ENCODE data around the gene BRD4.

The BRD4 gene

DNA sequence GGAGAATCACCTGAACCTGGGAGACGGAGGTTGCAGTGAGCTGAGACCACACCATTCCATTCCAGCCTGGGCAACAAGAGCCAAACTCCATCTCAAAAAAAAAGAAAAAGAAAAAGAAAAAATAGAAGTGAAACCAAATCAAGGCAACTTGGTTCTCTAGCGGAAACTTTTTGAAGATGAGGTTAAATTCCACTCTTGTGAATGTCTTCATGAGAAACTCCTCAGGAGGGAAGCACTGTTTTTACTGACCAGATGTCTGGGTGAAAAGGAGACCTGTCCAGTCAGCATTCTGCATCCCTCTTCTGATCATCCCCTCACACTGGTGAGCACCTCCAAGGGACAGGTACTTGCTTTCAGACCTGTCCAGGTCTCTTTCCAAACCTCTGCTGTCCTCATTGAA lies 15.8 kb downstream of the BRD4 start:
- DNase-seq: no peak

DNA sequence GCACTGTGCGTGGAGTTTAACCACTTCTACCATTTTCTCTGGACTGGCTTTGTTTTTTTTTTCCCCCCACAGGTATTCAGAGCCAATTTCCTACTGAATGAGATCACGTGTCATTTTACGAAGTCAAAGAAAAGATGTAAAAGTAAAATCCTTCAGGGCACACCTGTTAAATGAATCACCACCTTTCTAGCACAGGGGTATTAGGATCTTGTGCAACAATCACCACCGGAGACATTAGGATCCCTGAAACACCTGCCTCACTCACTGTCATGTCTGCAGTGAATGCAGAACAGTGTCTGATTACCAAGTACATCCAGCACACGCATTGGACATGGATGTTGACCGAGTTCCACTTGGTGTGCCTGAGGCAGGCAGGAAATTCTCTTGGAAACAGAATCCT lies 17.2 kb downstream of the BRD4 start:
- no peak for DNase-seq

DNA sequence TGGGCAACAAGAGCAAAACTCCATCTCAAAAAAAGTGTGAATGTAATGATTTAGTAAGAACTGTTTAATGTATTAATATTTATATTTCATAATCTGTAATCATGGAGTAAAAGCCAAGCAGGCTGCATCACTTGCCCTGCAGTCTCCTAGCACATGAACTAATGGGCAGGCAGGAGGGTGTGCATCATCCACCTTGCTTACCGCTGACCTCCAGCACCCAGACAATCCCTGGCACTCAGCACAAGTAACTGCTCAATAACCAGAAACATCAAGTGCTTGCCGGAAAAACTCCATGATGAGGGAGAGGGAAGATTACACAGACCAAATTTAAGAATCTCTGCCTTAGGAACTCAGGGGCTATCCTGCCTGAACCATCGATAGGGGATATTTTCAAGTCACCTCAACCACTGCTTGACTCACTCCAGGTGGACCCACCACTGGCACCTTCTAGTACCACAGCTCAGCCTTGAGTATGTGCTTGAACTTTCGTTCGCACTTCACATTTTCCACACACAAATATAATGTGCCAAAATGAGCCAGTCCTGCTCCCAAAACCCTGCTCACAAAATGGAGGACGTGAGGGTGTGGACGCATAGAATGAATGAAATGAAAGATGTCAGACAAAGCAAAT lies 18.6 kb downstream of the BRD4 start:
- no peak for DNase-seq

DNA sequence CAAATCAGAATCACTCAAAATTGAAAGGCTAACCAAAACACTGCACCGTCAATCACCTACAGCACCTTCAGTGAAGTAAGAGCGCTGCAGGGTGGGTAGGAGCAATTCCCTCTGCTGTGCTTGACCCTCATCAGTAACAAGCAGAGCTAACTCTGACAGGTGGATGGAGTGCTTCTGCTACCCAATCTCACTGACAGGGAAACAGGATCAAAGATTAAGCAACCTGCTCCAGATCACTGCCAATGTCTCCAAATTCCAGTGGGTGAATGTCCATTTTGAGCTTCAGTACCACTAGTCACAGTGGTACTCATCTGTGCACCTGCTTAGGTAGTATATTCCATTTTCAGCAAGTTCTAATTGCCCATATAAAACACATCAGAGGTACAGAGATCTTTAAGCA lies 25.2 kb downstream of the BRD4 start:
- DNase-seq: no peak

DNA sequence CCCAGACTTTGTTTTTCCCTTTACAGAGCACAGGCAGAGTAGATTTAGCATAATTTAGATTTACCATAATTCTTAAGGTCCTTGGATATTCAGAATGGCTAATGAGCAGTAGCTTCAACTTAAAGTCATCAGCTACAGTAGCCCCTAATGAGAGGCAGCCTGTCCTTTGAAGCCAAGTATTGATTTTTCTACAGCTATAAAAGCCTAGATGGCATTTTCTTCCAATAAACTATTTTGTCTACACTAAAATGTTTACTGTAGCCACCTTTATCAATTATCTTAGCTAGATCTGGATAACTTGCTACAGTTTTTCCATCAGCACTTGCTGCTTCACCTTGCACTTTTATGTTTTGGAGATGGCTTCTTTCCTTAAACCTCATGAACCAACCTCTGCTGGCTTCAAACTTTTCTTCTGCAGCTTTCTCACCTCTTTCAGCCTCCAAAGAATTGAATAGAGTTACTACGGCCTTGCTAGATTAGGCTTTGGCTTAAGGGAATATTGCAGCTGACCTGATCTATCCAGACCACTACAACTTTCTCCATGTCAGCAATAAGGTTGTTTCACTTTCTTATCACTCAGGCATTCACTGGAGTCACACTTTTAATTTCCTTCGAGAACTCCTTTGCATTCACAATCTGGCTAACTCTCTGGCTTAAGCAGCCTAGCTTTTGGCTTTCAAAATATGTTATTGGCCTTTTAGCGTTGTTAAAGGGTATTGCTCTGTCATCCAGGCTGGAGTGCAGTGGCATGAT lies 26.6 kb downstream of the BRD4 start:
- DNase-seq: no peak

DNA sequence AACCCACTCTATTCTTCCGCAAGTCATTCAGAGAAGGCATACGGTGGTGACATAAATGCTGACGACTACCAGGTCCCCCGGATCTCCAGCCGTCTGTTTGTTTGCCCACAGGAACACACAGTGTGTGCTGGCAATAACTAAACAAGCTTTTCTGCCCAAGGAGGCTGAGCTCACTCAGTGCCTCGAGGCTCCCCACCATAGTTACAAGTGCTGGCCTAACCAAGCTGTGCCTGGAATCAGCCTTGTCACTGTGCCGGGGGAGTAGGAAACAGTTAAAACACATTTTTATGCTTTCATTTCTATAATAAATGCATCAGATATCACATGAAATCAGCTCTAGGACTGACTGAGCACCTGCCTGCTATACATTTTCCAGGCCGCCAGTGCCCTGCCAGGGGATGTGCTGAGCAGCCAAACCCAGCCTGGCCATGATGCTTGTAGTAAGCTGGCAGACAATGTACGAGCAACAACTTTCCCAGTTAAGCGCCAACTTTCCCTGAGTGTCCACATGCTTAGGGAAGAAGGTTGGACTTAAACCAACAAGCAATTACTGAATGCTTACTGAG lies 28.1 kb downstream of the BRD4 start:
- peak in 4 of 56 donors; percentile 7 to 40 (median 16) for DNase-seq

DNA sequence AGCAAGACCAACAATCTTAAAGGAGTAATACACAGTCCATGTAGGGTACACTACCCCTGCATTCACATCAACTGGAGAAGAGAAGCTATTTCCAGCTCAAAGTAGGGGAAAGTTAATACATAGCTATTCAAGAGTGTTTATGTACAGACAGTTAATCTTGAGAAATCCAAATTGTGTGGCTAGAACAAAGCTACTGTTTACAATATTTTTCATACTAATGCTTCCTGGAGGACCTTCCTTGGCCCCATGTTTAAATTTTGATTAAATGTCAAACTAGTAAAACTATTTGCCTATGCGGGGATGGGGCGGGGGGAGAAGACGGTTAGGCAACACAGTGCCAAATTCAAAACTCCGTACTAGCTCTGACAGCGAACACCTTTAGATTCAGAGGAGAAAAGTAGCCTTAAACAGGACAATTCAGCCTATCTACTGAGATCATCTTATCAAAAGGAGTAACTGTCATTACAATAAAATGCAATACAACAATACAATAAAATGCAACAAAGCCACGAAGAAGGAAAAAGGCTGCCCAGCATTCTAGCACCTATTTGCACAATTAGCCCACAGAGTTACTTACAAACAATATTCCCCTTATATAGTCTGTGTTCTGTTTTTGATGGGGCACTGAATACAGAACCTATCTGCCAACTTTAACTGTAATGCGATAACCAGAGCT lies 29.1 kb downstream of the BRD4 start:
- no peak for DNase-seq

DNA sequence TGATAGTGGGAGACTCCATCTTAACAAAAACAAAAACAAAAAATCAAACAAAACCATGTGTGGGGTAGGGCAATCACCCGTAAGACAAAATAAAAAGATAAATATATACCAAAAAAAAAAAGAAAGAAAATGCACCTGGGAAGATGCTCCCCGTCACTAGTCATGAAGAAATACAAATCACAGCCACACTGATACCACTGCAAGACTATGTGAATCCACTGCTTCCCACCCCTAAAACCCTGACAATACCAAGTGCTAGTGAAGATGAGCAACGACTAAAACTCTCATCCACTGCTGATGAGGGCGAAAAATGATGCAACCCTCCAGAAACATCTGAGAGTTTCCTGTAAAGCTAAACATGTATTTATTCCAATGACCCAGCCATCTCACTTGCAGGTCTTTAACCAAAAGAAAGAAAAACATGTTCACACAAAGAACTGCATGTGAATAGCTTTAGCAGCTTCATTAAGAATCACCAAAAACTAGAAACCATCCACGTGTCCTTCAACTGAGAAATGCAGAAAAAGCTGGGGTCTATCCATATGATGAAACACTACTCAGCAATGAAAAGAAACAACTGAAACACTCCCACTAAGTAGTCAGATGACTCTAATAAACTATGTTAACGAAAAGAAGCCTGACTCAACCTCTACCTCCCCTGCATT lies 31.7 kb downstream of the BRD4 start:
- no peak for DNase-seq

DNA sequence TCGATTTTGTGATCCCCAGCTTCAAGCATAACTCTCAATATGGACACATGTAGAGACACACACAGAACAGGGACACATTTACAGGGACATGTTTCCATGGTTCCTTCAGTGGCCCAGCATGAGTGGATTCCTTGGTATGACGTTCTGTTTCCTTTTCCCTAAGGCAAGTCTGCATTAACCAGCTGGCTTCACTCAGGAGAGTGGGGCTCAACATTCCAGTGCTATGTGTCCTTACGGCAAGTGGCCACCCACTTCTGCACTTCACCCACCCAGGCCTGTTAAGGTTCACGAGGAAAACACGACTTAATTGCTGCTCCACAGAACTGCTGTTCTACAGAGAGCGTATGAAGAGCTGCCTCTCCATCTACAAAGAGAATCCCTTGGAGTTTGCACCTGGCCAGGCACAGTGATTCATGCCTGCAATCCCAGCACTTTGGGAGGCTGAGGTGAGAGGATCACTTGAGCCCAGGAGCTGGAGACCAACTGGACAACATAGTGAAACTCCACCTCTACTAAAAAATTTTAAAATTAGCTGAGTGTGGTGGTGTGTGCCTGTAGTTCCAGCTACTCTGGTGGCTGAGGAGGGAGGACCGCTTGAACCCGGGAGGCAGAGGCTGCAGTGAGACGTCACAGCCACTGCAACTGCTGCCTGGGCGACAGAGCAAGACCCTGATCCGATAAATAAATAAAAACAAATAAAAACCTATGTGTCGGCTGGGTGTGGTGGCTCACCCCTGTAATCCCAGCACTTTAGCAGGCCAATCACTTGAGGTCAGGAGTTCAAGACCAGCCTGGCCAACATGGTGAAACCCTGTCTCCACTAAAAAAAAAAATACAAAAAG lies 32.5 kb downstream of the BRD4 start:
- no peak for DNase-seq

DNA sequence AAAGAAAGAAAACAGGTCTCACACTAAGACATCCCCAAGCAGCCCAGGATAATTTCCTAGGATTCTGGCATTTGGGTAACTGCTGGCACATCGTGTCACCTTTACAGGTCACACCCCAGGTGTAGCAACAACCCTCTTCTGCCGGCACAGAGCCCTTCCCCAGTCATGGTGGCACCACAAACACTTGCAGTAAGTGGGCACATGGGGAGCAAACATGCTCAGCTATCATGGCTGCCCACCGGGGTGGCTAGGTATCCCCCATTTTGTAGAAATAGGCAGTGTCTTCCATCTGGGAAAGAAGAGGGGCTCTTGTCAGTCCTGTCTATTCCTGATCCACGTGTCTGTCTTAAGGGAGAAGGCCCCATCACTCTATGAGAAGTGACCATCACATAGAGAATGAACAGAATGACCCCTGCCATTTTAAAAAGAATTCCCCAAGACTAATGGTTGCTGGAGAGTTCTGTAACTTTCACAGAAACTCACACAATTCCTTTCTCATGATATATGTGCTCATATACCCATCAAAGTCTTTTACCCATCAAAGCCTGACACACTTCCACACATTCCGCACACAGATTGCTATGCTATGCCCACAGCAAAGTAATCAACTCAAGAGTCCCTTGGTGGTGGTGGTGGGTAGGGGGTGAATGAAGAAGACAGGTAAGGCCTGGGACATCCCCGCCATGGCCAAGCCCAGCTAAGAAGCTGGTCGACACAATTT lies 33.3 kb downstream of the BRD4 start:
- no peak for DNase-seq

DNA sequence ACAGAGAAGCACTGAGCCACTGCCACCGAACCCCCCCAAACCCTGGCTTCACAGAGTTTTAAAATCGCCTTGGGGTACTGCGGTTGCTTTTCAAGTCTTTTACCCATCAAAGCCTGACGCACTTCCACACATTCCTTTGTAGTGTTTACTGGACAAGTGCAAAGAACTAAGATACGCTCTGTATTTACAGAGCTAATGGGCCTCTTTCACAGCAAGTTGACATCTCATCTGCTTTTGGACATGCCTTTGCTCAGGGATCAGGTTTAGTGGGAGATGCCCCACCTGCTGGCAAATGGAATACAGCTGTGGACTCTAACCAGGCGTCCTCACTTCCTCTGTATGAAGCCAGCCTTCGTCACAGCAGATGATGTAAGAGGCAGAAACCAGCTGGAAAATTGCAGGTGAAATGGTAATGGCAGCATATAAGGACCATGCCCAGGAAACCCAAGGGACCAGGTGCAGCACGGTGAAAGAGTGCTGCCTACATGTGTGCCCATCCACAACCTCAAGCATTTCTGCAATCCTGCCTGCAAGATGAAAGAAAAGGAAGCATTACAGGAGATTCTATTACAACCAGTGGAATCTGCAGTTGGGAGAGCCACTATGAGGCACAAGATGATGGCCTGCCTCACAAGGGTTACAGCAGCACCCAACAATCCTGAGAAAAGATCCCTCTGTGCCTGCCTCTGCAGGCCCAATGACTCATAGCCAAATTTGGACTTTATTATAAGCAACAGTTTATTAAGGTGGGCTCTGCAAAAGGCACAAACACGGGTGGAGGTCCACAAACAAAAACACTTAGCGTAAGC lies 34.7 kb downstream of the BRD4 start:
- DNase-seq: no peak

DNA sequence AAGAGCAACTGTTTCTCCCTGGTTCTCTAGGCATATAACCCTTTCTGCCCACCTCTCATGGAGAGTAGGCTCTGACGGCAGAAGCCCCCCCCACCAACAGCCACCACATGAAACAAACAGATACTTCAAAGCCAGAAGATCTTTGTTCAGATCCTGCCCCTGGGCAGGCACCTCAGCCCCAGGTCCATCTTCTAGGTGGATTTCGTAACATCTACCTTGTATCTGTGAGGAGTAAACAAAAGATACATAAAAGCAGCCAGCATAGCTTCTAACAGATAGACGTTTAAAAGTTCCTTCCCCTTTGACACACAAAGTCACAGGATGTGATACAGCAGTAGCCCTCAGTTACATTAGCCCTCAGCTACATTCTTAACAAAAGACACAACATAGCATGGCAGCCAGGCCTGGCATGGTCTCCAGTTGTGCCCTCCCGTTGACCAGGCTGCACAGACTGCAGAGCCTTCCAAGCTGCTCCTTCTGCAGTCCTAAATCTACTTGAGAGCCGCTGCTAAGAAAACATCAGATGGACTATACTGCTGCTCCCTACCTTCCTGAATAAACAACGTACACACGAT lies 35.4 kb downstream of the BRD4 start:
- peak in 1 of 56 donors; percentile 3 for DNase-seq

DNA sequence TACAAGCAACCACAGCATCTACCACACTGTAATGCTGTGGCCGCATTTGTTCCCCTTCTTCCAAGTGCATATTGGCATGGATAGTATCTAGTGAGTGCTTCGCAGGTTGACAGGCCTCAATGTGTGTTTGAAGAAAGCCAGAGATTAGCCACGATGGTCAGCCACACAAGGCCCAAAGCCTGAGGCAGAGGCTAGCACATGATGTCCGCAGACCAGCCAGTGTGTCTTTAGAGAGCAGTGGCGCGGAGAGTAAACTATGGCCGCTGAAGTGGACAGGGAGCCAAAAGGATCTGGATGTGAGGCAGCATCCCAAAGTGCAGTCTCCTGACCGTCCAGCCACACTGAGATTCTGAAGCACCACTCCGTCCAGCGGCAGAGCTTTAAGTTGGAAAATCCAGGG lies 36.0 kb downstream of the BRD4 start:
- DNase-seq: peak in 1 of 56 donors; percentile 18

DNA sequence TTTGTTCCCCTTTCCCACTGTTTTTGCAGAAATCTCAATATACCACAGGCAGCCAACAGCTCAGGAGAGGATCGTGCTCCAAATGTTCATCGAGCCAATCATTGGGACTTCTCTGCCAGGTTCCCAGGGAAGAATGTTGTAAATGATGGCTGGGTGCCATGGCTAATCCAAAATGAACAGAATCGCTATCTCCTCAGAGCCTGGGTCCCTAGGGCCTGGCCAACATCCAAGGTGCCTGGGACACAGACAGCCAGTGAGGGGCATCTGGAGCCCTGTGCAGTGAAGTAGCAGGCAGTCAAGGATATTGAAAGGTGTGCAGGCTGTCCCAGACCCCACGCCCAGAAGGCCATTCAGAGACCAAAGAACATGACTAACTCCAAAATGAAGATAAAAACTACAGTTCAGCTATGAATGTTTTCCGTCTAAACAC lies 37.8 kb downstream of the BRD4 start:
- peak in 1 of 56 donors; percentile 22 for DNase-seq

DNA sequence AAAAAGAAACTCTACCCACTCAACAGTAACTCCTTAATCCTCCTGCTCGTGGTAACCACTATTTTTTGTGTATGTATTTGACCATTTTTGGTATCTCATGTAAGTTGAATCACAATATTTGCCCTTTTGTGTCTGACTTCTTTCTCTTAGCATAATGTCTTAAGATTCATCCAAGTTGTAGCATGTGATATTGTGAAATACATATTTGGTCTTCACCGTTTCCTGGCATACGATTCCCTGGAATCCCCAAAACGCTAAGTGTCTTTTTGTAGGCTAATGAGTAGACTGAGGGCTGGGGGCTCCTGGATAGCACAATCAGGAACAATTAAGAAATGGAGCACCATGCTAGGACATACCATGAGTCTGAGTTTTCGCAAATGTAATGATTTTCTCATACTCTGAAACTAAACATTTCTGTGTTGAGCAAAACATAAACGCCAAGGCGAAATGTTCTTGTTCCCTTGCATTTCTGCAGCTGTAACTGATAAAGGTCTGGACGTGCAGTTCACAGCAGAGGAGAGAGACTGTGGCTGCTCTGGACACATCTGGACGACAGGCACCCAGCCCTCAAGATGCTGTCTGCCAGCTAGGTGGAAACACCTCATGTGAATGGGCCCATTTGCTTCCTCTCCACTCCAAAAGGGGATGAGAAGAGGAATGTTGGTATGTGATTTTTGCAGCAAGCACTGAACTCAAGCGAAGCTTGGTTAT lies 38.4 kb downstream of the BRD4 start:
- DNase-seq: no peak

DNA sequence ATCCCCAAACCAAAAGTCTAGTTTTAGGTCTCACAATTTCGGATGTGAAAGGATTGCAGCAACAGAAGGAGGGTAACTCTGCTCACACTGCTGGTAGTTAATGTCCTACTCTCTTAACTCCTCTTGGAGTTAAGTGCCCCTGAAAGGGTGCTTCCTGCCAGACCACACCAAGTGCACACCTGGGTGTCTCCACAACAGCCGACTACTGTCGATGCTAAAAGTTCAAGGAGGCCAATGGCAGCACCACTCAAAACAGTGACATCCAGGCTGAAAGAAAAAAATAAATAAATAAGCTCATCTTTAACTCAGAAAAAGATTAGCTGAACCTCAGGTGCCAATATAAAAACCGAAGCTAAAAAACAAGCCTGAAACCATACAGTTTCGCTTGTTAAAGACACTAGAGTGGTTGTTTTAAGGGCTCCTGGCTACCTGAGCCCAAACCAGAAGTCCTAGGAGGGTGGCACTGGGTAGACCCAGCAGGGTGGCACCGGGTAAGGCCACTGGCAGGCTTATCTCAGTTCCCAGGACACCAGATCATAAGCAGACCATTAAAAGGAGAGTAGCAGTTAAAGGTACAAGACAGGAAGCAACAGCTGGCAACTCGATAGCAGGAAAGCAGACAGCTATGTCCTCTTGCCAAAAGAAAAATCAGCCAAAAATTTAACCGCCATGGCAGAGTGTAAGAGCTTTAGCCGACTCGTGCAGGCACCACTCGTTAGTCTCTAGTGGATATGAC lies 39.3 kb downstream of the BRD4 start:
- no peak for DNase-seq

DNA sequence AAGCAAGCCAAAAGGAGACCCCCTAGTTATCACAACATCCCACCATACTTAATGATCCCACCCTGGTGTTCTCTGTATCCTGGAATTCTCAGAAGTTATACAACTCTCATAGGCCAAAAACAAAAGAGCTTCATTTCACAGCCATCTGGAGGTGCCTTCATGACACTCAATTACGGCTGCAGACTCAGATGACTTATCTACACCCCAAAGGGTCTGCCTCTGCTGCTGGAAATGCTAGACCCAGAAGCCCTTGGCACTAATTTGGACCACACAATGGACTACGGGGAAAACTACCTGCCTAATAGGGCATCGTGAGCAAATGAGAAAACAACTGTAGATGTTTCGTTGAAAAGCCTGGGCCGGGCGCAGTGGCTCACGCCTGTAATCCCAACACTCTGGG lies 40.2 kb downstream of the BRD4 start:
- no peak for DNase-seq

Measured in nucleus accumbens (tissue), 56 donors.